ENCODE results near the gene SLC35F6.

Gene SLC35F6

GRCh38 chr2:26764078-26764887 is at the start of gene SLC35F6:
SLC35F6 (plus strand) TSS chr2:26764284; CDS start chr2:26764350, 66 bp downstream.
- DNase-seq (ENCODE audit: low read depth, low spot score), result peak; percentile 66

- no peak for DNase-seq (ENCODE audit: low read depth, low spot score)
Measured at GRCh38 chr2:26715528-26716270, 48.4 kb upstream of the SLC35F6 start.

- no peak for DNase-seq (ENCODE audit: low read depth, low spot score)
Measured at GRCh38 chr2:26716340-26716739, 47.7 kb upstream of the SLC35F6 start.

- no peak for DNase-seq (ENCODE audit: low read depth, low spot score)
Measured at GRCh38 chr2:26716769-26717168, 47.3 kb upstream of the SLC35F6 start.

GRCh38 chr2:26717362-26717761 is 46.7 kb upstream of the SLC35F6 start:
- DNase-seq (ENCODE audit: low read depth, low spot score), result no peak

- no peak for DNase-seq (ENCODE audit: low read depth, low spot score)
Measured at GRCh38 chr2:26718949-26719686, 45.0 kb upstream of the SLC35F6 start.

GRCh38 chr2:26720322-26721114 is 43.6 kb upstream of the SLC35F6 start:
- no peak for DNase-seq (ENCODE audit: low read depth, low spot score)

GRCh38 chr2:26721115-26722032 is 42.7 kb upstream of the SLC35F6 start:
- no peak for DNase-seq (ENCODE audit: low read depth, low spot score)

GRCh38 chr2:26722328-26722727 is 41.8 kb upstream of the SLC35F6 start:
- DNase-seq (ENCODE audit: low read depth, low spot score), result no peak

GRCh38 chr2:26722911-26723310 is 41.2 kb upstream of the SLC35F6 start:
- no peak for DNase-seq (ENCODE audit: low read depth, low spot score)

GRCh38 chr2:26723475-26723874 is 40.6 kb upstream of the SLC35F6 start:
- DNase-seq (ENCODE audit: low read depth, low spot score), result no peak

- no peak for DNase-seq (ENCODE audit: low read depth, low spot score)
Measured at GRCh38 chr2:26723991-26724750, 39.9 kb upstream of the SLC35F6 start.

- no peak for DNase-seq (ENCODE audit: low read depth, low spot score)
Measured at GRCh38 chr2:26724784-26725520, 39.1 kb upstream of the SLC35F6 start.

- DNase-seq (ENCODE audit: low read depth, low spot score), result no peak
Measured at GRCh38 chr2:26725521-26725820, 38.6 kb upstream of the SLC35F6 start.

GRCh38 chr2:26726228-26726627 is 37.9 kb upstream of the SLC35F6 start:
- DNase-seq (ENCODE audit: low read depth, low spot score), result no peak

GRCh38 chr2:26727641-26728561 is 36.2 kb upstream of the SLC35F6 start:
- DNase-seq (ENCODE audit: low read depth, low spot score), result no peak

- no peak for DNase-seq (ENCODE audit: low read depth, low spot score)
Measured at GRCh38 chr2:26729311-26729710, 34.8 kb upstream of the SLC35F6 start.
